ENCODE results near the gene CCNG1. TPM values are rescaled to one million over a fixed set of nuclear protein-coding genes. Genes with fewer than 3 reads are reported as not detected.

The CCNG1 gene
- total RNA-seq, 1 experiment from 2014 or later = 117 TPM

DNA sequence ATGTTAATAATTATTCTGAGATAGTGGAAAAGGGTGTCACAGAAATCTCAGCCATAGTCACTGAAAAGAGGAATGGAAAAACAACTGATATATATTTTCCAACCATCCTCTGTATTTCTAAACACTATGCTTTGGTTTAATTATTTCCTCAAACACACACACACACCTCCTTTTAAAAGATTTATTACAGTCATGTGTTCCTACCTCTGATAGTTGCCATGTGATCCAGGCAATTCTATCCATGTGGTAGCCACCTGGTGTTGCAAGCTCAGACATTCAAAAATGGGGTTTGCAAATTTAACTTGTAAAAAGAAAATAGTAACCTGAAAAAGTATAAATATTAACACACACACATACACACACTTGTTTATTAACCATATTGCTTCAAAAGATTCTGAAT, 40.0 kb upstream of the CCNG1 start:
- intact Hi-C loops (cut with micrococcal nuclease; ENCODE audit: unreplicated experiment) (no loop called here), in situ Hi-C loops (cut with HindIII; ENCODE audit: low pct_unique_long_range_greater_than_20kb, low sequenced_read_pairs) (no loop called here)
- H3K27me3 ChIP-seq (ENCODE audit: control insufficient read depth, insufficient read depth, low read length) = no peaks in the 10 kb centered on the region
- BruUV-seq (replicated peaks) = no TSS peak
- no peaks in the 10 kb centered on the region for H3K36me3 ChIP-seq (ENCODE audit: control insufficient read depth, insufficient read depth, low read length)
- TF ChIP-seq SIN3A (IDR thresholded peaks at IDR 0.05; ENCODE audit: borderline replicate concordance, insufficient read depth, low read depth, low read length) = no peak
- TF ChIP-seq POLR2AphosphoS5 (IDR thresholded peaks at IDR 0.05; ENCODE audit: low read depth, low read length) = no peak
- TF ChIP-seq, protein P1, sequence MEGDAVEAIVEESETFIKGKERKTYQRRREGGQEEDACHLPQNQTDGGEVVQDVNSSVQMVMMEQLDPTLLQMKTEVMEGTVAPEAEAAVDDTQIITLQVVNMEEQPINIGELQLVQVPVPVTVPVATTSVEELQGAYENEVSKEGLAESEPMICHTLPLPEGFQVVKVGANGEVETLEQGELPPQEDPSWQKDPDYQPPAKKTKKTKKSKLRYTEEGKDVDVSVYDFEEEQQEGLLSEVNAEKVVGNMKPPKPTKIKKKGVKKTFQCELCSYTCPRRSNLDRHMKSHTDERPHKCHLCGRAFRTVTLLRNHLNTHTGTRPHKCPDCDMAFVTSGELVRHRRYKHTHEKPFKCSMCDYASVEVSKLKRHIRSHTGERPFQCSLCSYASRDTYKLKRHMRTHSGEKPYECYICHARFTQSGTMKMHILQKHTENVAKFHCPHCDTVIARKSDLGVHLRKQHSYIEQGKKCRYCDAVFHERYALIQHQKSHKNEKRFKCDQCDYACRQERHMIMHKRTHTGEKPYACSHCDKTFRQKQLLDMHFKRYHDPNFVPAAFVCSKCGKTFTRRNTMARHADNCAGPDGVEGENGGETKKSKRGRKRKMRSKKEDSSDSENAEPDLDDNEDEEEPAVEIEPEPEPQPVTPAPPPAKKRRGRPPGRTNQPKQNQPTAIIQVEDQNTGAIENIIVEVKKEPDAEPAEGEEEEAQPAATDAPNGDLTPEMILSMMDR (IDR thresholded peaks at IDR 0.05) = no peak
- TF ChIP-seq TCF7L2 (IDR thresholded peaks at IDR 0.05; ENCODE audit: low read depth, low read length) = no peak
- TF ChIP-seq, protein P2, sequence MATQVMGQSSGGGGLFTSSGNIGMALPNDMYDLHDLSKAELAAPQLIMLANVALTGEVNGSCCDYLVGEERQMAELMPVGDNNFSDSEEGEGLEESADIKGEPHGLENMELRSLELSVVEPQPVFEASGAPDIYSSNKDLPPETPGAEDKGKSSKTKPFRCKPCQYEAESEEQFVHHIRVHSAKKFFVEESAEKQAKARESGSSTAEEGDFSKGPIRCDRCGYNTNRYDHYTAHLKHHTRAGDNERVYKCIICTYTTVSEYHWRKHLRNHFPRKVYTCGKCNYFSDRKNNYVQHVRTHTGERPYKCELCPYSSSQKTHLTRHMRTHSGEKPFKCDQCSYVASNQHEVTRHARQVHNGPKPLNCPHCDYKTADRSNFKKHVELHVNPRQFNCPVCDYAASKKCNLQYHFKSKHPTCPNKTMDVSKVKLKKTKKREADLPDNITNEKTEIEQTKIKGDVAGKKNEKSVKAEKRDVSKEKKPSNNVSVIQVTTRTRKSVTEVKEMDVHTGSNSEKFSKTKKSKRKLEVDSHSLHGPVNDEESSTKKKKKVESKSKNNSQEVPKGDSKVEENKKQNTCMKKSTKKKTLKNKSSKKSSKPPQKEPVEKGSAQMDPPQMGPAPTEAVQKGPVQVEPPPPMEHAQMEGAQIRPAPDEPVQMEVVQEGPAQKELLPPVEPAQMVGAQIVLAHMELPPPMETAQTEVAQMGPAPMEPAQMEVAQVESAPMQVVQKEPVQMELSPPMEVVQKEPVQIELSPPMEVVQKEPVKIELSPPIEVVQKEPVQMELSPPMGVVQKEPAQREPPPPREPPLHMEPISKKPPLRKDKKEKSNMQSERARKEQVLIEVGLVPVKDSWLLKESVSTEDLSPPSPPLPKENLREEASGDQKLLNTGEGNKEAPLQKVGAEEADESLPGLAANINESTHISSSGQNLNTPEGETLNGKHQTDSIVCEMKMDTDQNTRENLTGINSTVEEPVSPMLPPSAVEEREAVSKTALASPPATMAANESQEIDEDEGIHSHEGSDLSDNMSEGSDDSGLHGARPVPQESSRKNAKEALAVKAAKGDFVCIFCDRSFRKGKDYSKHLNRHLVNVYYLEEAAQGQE (IDR thresholded peaks at IDR 0.05; ENCODE audit: insufficient read depth in 1 of 2, low read depth in 2 of 2, low read length in 1 of 2) = no peak
- CTCF ChIA-PET = no interaction called here
- no peak overlapping the region for H3K27ac ChIP-seq (ENCODE audit: low read length)
- no peaks in the 10 kb centered on the region for H3K9me3 ChIP-seq (ENCODE audit: control insufficient read depth, insufficient read depth, low read depth, low read length)
- no peak overlapping the region for H3K4me3 ChIP-seq (ENCODE audit: low read depth in 2 of 2, low read length in 2 of 2)
- ATAC-seq (no peak), DNase-seq (ENCODE audit: low read depth, low spot score) (no peak)
- POLR2A ChIA-PET = no interaction called here
- H3K4me1 ChIP-seq (ENCODE audit: control insufficient read depth, insufficient read depth, low read length) = no peaks in the 10 kb centered on the region

DNA sequence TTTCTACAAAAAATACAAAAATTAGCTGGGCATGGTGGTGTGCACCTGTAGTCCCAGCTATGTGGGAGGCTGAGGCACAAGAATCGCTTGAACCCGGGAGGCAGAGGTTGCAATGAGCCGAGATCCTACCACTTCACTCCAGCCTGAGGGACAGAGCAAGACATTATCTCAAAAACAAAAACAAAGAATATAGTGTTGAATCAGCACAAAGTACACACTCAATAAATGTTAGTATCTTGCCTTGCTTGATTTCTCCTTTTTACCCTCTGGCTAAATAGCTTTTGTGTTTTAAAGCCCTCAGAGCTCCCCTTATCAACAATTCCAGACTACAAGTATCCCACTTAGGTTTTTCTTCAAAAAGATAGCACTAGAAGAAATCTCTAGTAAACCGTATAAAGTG, 37.5 kb upstream of the CCNG1 start:
- Histone ChIP-seq H3K36me3 (ENCODE audit: control insufficient read depth, insufficient read depth, low read length) (no peaks in the 10 kb centered on the region; the same call in 1 of the 2 replicates), H3K9me3 (ENCODE audit: control insufficient read depth, insufficient read depth, low read depth, low read length) (no peaks in the 10 kb centered on the region), H3K4me1 (ENCODE audit: control insufficient read depth, insufficient read depth, low read length) (no peaks in the 10 kb centered on the region), H3K27ac (ENCODE audit: low read length) (no peak overlapping the region), H3K27me3 (ENCODE audit: control insufficient read depth, insufficient read depth, low read length) (no peaks in the 10 kb centered on the region), H3K4me3 (ENCODE audit: low read depth in 2 of 2, low read length in 2 of 2) (no peak overlapping the region)
- intact Hi-C loops (cut with micrococcal nuclease; ENCODE audit: unreplicated experiment) = loop anchor here (10.0 kb wide), 1 partner anchor 1545 kb away; no protein-coding TSS in a partner anchor
- ChIA-PET POLR2A (no interaction called here), CTCF (interaction anchor here (0.6 to 0.7 kb wide), 2 partner anchors 9 to 53 kb away, joined by 4 to 5 read pairs; no protein-coding TSS in a partner anchor)
- in situ Hi-C loops (cut with HindIII; ENCODE audit: low pct_unique_long_range_greater_than_20kb, low sequenced_read_pairs) = no loop called here
- BruUV-seq (replicated peaks) = no TSS peak
- TF ChIP-seq POLR2AphosphoS5 (IDR thresholded peaks at IDR 0.05; ENCODE audit: low read depth, low read length) (no peak), SIN3A (IDR thresholded peaks at IDR 0.05; ENCODE audit: borderline replicate concordance, insufficient read depth, low read depth, low read length) (no peak), TCF7L2 (IDR thresholded peaks at IDR 0.05; ENCODE audit: low read depth, low read length) (no peak)
- TF ChIP-seq, protein P1 (IDR thresholded peaks at IDR 0.05) = no peak
- TF ChIP-seq, protein P2 (IDR thresholded peaks at IDR 0.05; ENCODE audit: insufficient read depth in 1 of 2, low read depth in 2 of 2, low read length in 1 of 2) = no peak
- DNase-seq (ENCODE audit: low read depth, low spot score) (no peak), ATAC-seq (no peak)

Measured in Panc1 (cell line).